Measurements from ENCODE around the gene PERCC1. TPM values are rescaled to one million over a fixed set of nuclear protein-coding genes. Genes with fewer than 3 reads are reported as not detected.

Gene PERCC1
- total RNA-seq, 2 experiments from 2014 or later, result not detected

GRCh38 chr16:1389762-1390161 is 41.1 kb upstream of the PERCC1 start:
- Histone ChIP-seq H3K4me1 (ENCODE audit: insufficient read depth, low read length, poor library complexity, severe bottlenecking) (no peaks in the 10 kb centered on the region), H3K36me3 (ENCODE audit: insufficient read depth, low read length) (no peaks in the 10 kb centered on the region), H3K9me3 (ENCODE audit: low read length) (no peaks in the 10 kb centered on the region), H3K79me2 (ENCODE audit: insufficient read depth, low read depth, low read length) (no peaks in the 10 kb centered on the region), H2AFZ (ENCODE audit: low read length) (no peak overlapping the region), H3K27ac (ENCODE audit: low read depth, low read length, poor library complexity, severe bottlenecking) (no peak overlapping the region), H3K4me2 (ENCODE audit: low read length) (no peak overlapping the region), H3K4me3 (ENCODE audit: low read depth, low read length, poor library complexity, severe bottlenecking) (no peak overlapping the region), H3K9me2 (ENCODE audit: insufficient read depth, low read length) (no peaks in the 10 kb centered on the region), H4K20me1 (ENCODE audit: insufficient read depth, low read length) (no peaks in the 10 kb centered on the region)
- POLR2A ChIA-PET, result no interaction called here
- CTCF ChIA-PET (ENCODE audit: unreplicated experiment), result no interaction called here
- DNase-seq (ENCODE audit: low spot score), result no peak
- no TSS peak for BruUV-seq (replicated peaks)
- intact Hi-C loops (cut with micrococcal nuclease; ENCODE audit: unreplicated experiment), result no loop called here
- TF ChIP-seq, protein P1, sequence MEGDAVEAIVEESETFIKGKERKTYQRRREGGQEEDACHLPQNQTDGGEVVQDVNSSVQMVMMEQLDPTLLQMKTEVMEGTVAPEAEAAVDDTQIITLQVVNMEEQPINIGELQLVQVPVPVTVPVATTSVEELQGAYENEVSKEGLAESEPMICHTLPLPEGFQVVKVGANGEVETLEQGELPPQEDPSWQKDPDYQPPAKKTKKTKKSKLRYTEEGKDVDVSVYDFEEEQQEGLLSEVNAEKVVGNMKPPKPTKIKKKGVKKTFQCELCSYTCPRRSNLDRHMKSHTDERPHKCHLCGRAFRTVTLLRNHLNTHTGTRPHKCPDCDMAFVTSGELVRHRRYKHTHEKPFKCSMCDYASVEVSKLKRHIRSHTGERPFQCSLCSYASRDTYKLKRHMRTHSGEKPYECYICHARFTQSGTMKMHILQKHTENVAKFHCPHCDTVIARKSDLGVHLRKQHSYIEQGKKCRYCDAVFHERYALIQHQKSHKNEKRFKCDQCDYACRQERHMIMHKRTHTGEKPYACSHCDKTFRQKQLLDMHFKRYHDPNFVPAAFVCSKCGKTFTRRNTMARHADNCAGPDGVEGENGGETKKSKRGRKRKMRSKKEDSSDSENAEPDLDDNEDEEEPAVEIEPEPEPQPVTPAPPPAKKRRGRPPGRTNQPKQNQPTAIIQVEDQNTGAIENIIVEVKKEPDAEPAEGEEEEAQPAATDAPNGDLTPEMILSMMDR (conservative IDR thresholded peaks at IDR 0.05; ENCODE audit: low read length), result no peak
- TF ChIP-seq EZH2phosphoT487 (IDR thresholded peaks at IDR 0.05; ENCODE audit: borderline replicate concordance, low read depth, low read length), result no peak

GRCh38 chr16:1390239-1390779 is 40.6 kb upstream of the PERCC1 start:
- Histone ChIP-seq H3K9me2 (ENCODE audit: insufficient read depth, low read length) (no peaks in the 10 kb centered on the region), H2AFZ (ENCODE audit: low read length) (no peak overlapping the region), H3K4me3 (ENCODE audit: low read depth, low read length, poor library complexity, severe bottlenecking) (no peak overlapping the region), H3K79me2 (ENCODE audit: insufficient read depth, low read depth, low read length) (no peaks in the 10 kb centered on the region), H3K36me3 (ENCODE audit: insufficient read depth, low read length) (no peaks in the 10 kb centered on the region), H4K20me1 (ENCODE audit: insufficient read depth, low read length) (no peaks in the 10 kb centered on the region), H3K9me3 (ENCODE audit: low read length) (no peaks in the 10 kb centered on the region), H3K4me1 (ENCODE audit: insufficient read depth, low read length, poor library complexity, severe bottlenecking) (no peaks in the 10 kb centered on the region), H3K4me2 (ENCODE audit: low read length) (no peak overlapping the region), H3K27ac (ENCODE audit: low read depth, low read length, poor library complexity, severe bottlenecking) (no peak overlapping the region)
- intact Hi-C loops (cut with micrococcal nuclease; ENCODE audit: unreplicated experiment), result no loop called here
- CTCF ChIA-PET (ENCODE audit: unreplicated experiment), result no interaction called here
- no TSS peak for BruUV-seq (replicated peaks)
- no peak for TF ChIP-seq EZH2phosphoT487 (IDR thresholded peaks at IDR 0.05; ENCODE audit: borderline replicate concordance, low read depth, low read length)
- POLR2A ChIA-PET, result no interaction called here
- no peak for DNase-seq (ENCODE audit: low spot score)

GRCh38 chr16:1392826-1393225 is 38.1 kb upstream of the PERCC1 start:
- TF ChIP-seq, protein P1 (conservative IDR thresholded peaks at IDR 0.05; ENCODE audit: low read length), result no peak
- TF ChIP-seq EZH2phosphoT487 (IDR thresholded peaks at IDR 0.05; ENCODE audit: borderline replicate concordance, low read depth, low read length), result no peak
- Histone ChIP-seq H3K4me3 (ENCODE audit: low read depth, low read length, poor library complexity, severe bottlenecking) (no peak overlapping the region), H4K20me1 (ENCODE audit: insufficient read depth, low read length) (no peaks in the 10 kb centered on the region), H3K4me1 (ENCODE audit: insufficient read depth, low read length, poor library complexity, severe bottlenecking) (no peaks in the 10 kb centered on the region), H3K4me2 (ENCODE audit: low read length) (no peak overlapping the region), H3K36me3 (ENCODE audit: insufficient read depth, low read length) (no peaks in the 10 kb centered on the region), H2AFZ (ENCODE audit: low read length) (no peak overlapping the region), H3K9me2 (ENCODE audit: insufficient read depth, low read length) (no peaks in the 10 kb centered on the region), H3K9me3 (ENCODE audit: low read length) (no peaks in the 10 kb centered on the region), H3K79me2 (ENCODE audit: insufficient read depth, low read depth, low read length) (no peaks in the 10 kb centered on the region), H3K27ac (ENCODE audit: low read depth, low read length, poor library complexity, severe bottlenecking) (no peak overlapping the region)
- BruUV-seq (replicated peaks), result no TSS peak
- intact Hi-C loops (cut with micrococcal nuclease; ENCODE audit: unreplicated experiment), result no loop called here
- ChIA-PET POLR2A (no interaction called here), CTCF (ENCODE audit: unreplicated experiment) (no interaction called here)
- no peak for DNase-seq (ENCODE audit: low spot score)

Measured in OCI-LY7 (cell line).